Stromal cell of bone marrow (primary cell): ENCODE measurements around the gene RIN2.
A peak's percentile ranks its signal among the peaks of the same experiment; 100 is the strongest.

Experiments
- DNase-seq: peaks from one replicate; pipeline ENCODE4 v3.0.0-alpha.2; 2012; ENCODE audit warnings: low read depth

Gene RIN2, protein sequence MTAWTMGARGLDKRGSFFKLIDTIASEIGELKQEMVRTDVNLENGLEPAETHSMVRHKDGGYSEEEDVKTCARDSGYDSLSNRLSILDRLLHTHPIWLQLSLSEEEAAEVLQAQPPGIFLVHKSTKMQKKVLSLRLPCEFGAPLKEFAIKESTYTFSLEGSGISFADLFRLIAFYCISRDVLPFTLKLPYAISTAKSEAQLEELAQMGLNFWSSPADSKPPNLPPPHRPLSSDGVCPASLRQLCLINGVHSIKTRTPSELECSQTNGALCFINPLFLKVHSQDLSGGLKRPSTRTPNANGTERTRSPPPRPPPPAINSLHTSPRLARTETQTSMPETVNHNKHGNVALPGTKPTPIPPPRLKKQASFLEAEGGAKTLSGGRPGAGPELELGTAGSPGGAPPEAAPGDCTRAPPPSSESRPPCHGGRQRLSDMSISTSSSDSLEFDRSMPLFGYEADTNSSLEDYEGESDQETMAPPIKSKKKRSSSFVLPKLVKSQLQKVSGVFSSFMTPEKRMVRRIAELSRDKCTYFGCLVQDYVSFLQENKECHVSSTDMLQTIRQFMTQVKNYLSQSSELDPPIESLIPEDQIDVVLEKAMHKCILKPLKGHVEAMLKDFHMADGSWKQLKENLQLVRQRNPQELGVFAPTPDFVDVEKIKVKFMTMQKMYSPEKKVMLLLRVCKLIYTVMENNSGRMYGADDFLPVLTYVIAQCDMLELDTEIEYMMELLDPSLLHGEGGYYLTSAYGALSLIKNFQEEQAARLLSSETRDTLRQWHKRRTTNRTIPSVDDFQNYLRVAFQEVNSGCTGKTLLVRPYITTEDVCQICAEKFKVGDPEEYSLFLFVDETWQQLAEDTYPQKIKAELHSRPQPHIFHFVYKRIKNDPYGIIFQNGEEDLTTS

DNA sequence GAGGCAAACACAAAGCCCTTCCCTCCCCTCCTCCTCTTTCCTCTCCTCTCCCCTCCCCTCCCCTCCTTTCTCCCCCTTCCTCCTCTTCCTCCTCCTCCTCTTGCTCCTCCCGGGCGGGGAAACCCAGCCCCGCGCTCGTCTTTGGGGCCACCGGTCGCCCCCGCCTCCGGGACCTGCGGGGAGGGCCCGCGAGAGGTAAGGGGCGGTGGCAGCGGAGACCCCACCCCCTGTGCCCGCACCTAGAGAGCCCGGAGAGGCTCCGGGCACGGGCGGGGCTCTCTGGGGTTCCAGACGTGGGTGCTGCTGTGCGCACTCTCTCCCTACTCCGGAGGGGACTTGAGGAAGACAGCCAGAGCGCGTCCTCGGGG lies at the start of gene RIN2:
Gene RIN2, plus strand, starts transcription at position 126 of the 368 bp plus-strand sequence. CDS start 131,344 bp downstream, outside the sequence.
- DNase-seq: no peak

DNA sequence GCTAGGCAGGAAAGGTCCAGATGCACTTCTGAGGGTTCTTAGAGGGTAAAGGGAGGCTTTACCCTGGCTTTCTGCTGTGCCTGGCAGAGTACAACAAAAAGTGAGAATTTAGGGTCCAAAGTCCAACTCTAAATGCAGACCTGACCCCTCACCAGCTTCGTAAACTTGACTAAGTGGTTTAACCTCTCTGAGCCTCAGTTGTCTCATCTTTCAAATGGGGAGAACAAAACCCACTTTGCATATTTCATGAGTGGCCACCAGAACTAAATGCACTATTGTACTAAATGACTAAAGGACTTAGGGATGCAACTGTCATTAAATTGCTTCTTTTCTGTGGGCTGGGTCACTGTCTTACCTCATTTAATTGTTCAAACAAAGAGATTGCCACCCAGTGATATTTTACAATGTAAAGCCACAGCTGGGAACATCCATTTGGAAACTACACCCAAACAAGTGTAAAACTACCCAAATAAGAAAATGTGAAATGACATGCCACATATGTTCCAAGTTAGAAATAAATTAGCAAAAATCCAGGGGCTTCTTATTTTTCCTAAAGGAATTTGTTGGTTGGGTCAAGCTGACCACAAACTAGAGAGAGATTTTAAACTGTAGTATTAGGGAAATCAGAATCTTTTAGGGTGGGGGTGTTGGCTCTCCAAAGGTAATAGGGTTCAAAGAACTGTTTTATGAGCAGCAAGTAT lies 48.3 kb upstream of the RIN2 start:
- no peak for DNase-seq

DNA sequence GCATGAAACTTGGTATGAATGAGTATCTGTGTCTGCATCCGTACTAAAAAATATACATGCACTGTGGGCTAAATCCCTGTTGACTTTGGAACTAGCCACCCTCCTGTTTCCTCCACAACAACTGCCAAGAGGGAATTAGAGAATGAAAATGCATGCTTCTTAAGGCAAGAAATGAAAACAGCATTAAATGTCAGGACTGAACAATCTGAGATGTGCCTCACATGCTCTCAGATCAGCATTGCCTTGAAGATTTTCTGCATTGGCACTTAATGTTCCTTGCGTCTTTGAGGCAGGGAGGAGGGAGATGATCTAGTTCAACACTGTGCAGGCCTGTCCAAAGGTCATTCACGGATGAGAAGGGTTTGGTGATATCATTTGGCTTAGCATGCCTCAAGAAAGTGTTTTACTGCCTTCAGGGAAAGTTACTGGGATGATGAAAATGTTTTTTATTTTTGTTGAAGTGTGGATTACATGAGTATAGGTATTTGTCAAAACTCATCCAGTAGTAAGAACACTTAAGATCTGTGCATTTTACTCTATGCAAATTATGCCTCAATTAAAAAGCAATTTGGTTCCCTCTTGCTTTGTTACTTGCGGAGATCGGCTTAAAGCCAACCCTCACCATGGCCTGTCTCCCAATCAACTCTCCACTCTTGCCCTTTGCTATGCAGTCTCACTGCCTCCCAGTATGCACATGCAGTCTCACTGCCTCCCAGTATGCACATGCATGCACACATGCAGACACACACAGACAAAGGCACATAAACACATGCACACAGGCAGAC lies 47.5 kb upstream of the RIN2 start:
- DNase-seq: peak; percentile 43

DNA sequence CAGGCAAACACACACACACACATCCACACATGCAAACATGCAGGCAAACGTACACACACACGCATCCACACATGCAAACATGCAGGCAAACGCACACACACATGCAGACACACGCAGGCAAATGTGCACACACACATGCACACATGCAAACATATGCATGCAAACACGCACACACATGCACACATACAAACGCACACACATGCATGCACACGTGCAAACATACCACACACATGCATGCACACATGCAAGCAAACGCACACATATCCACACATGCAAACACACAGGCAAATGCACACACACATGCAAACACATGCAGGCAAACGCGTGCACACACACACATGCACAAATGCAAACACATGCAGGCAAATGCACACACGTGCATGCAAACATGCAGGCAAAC lies 46.9 kb upstream of the RIN2 start:
- no peak for DNase-seq

DNA sequence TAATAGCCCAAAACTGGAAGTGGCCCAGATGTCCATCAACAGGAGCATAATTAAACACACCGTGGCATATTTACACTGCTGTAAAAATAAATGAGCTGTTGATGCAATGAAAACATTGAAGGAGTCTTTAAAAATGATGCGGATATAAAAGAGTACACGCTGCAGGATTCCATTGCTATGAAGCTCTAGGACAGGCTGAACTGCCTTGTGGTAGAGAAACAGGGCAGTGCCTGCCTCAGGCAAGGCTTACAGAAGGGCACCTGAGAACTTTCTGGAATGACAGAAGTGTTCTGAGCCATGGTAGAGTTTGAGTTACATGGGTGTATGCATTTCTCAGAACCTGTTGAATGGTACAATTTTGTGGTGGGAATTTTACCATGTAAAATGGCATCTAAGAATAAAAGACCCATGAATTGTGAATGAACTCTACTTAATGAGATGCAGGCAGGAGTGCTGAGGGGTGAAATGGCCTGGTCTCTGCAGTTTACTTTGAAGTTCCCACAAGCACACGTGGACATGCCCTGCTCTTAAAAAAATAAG lies 45.3 kb upstream of the RIN2 start:
- DNase-seq: no peak

DNA sequence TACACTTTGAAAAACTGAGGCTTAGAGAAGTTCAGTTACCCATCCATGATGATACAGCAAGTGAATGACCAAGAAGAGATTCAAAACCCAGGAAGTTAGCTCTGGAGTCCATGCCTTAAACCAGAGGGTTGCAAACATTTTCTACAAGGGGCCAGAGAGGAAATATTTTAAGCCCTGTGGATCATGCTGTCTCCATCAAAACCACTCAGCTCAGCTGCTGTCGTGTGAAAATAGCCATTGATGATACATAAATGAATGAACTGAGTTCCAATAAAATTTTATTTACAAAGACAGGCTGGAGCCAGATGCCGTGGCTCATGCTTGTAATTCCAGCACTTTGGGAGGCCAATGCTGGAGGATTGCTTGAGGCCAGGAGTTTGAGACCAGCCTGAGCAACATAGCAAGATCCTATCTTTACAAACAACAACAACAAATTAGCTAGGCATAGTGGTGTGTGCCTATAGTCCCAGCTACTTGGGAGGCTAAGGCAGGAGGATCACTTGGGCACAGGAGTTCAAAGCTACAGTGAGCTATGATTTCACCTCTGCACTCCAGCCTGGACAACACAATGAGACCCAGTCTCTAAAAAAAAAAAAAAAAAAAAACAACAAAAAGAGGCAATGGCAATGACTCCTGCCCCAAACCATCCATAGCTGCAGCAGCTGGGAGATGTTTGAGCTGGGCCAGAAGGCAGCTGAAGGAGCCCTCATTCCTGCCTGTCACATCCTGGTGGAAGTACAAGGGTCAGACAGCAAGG lies 44.1 kb upstream of the RIN2 start:
- DNase-seq: no peak

DNA sequence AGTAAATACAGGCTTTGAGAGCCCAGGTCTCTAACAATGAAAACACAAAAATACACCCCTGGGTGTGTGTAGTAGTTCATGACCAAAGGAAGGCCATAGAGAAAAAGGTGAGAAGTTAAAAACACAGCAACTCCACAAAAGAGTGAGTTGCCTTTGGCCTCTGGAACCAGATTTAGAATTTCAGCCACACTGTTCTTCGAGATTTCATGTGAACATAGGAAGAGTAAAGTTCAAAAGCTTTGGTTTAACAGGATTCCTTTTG lies 43.5 kb upstream of the RIN2 start:
- no peak for DNase-seq

DNA sequence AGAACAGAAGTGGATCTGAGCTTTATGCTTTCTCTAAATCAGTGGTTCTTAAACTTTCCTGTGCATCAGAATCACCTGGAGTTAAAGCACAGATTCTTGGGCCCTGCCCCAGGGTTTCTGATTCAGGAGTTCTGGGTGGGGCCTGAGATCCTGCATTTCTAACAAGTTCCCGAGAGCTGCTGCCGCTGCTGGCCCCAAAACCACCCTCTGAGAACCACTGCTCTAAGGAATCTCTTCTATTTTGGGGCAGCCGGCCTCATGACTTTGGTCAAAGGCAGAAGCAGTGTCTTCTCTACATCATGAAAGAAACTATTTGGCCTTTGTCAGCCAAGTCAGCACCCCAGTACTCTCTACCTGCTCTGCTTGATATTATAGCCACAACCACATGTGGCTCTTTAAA lies 42.1 kb upstream of the RIN2 start:
- DNase-seq: no peak

DNA sequence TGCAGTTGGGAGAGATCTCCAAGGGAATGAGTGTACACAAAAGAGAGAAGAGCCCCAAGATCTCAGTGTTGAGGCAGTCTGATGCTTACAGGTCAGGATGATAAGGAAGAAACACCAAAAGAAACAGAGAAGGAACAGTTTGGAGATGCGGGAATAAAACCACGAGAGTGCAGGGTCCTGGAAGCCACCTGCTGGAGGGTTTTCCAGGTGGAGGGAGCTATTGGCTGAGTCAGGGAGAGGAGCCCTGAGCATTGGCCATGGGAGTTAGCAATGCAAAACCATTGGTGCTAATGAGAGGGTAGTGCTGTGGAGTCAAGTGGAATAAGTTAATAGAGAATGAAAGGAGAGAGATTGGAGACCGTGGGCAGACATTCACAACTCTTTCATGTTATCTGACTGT lies 39.2 kb upstream of the RIN2 start:
- no peak for DNase-seq

DNA sequence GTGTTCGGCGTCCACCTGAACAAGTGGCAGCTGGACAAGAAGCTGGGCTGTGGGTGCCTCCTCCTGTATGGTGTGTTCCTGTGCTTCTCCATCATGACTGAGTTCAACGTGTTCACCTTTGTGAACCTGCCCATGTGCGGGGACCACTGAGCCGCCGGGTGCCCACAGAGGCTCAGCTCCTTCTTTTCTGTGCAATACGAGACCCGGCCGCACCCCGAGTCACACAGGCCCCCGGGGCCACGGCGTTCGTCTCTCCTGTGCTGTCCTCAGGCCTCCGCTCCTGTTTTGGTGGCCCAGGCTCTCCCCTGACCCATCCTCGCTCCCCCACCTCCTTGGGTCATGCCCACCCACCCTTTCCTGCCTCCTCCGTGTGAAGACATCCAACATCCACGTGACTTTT lies 37.1 kb upstream of the RIN2 start:
- DNase-seq: no peak

DNA sequence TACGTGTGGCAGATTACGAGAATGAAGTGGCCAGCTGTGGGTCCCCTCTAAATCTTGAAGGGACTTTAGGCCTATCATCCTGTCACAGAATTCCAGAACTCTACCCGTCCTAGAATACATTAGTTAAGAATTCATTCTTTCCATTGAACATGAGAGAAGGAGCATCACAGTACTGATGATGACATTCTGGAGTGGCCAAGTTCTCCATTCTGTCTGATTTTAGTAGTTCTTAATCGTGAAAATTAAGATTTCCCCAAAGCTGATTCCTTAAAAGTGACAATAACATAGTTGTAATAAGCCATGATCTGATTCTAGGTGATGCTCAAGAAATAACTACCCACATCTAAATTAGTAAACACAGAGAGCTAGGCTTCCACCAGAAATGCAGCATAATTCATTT lies 35.0 kb upstream of the RIN2 start:
- no peak for DNase-seq

DNA sequence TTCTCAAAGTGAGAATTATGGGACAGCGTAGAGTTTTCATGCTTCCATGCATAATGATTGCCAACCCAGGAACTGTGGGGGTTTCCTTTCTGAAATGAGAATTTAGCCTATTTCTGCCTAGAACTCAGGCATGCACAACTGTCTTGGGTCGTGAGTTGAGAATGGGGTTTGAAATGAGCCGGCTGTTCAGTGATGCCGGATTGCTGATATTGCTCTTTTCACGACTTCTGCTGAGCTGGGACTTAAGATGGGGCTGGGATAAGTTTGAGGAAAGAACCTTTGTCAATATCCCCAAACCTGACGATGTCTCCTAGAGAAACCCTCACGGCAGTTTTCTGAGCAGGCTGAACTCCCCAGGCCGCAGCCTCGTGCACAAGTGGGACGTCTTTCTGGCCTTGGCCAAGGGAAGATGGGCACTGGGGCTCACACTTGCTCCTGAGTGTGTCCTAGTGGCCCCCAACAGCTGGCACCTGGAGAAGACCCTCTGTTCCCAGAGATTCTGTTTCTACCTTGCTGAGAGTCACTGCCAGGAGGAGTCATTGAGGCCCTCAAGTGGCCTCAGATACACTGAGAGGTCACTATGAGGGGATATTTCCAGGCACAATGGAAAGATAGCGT lies 34.1 kb upstream of the RIN2 start:
- DNase-seq: no peak

DNA sequence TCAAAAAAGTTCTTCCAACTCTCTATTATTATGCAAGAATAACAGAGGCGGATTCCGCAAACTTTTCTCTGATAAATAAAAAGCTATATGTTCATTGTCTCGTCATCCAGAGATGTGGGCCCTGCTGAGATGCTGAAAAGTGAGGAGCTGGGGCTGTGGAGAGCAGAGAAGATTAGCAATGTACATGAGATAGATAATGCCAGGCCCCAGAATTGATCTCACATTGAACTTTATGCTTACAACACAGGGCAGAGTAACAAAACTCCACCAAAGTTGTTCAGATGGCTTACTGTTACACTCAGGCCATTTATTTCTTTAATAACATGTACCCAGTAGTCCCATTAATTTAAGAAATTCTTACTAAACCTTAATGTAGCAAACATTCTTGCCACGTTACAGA lies 32.7 kb upstream of the RIN2 start:
- no peak for DNase-seq

DNA sequence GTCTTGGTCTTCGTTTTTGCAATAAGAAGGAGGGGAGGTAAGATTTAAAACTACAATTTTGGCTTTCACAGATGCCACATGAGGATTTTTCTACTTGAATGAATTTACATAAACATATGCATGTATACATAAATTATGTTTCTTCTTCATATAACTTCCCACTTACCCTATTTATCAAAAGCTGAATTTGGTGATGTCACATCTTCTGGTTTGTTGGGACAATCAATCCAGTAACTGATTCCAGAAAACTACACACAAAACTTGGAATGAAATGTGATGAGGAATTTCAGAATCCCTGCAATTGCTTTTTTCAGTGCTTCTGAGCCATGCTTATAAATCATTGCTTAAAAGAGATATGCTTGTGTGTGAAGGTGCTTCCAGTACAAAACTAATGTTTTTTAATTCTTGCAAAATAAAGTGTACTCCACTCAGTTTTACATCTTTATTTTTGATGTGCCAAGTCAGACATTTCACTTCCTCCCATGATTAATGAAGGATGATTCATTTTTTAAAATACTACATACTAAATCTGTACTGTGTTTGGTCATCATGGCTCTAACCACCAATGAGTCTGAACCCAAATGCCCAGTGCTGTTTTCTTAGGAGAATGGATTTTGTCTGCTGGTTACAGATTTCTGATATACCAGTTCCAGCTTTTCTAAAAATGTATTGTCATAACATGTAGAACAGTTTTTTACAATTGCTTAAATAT lies 32.1 kb upstream of the RIN2 start:
- DNase-seq: peak; percentile 56

DNA sequence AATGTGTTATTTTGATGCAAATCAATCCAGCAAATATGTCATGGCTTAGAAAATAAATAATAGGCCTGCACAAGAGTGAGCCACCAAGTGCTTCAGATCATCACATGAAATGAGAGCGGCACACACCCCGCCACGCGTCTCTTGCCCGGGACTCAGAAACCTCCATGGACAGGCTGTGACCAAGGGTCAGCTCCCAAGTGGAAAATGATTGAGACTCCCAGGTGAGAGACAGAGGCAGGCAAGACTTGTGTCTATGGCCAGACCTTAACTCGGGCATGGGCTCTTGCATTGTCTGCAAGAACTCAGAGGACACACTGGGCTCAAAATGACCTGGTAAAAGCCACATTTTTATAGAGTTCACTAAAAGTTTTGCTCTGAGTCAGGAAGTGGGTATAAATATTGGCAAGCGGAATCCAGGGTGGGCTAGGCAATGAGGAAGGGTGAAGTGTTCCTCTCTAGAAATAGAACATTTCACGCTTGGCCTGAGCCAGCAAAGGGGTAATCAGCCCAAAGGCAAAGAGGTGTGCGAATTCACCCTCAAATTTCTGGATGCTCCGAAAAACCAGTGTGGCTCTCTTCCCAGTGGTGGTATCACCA lies 30.7 kb upstream of the RIN2 start:
- no peak for DNase-seq

DNA sequence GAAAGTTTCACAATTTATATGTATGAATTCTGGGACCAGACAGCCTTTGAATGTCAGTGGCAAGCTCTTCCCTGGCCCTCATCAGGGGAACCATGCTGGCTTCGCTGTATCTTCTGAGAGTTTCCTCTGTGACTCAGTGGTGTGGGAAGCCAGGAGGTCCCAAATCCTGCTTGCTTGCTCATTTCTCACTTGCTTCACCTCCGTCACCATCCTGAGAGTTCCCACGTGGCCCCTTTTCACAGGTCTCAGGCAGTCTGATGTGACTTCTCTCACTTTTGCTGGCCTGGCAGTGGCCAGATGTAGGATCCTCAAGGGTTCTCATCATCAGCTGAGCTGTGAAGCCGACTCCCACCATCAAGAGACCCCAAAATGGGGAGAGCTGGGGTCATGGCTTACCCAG lies 28.4 kb upstream of the RIN2 start:
- DNase-seq: no peak

DNA sequence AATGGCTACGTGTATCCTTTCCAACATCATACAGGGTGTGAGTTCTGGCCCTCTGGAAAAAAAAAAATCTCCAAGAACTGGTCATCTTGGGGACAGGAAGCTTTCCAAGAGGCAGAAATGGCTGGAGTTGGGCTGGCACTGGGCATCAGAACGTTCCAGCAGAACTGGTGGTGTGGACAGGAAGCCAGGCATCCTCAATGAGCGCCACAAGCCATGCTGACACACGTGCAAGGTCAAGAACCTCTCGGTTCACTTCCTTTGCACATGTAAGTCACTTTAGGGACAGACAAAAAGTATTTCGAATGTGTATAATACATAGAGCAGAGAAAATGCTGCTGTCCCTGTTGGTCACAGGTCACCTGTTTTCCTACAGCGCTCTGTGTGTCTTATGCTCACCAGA lies 27.4 kb upstream of the RIN2 start:
- no peak for DNase-seq

DNA sequence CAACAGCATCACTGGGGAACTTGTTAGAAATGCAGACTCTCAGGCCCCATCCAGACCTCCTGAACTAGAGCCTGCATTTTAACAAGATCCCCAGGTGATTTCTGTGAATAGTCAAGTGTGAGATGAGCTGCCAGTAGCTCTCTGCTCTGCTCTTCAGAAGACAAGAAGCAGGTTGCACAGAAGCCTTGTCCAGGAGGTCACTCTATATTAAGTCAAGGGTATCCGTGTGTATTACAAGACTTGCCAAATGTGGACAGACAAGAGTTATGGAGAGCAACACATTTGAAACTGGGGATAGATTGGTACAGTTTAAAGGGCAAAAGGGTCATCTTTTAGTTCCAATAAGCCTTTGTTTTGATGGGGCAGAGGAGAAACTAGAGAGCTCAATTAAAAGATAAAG lies 23.2 kb upstream of the RIN2 start:
- DNase-seq: no peak

DNA sequence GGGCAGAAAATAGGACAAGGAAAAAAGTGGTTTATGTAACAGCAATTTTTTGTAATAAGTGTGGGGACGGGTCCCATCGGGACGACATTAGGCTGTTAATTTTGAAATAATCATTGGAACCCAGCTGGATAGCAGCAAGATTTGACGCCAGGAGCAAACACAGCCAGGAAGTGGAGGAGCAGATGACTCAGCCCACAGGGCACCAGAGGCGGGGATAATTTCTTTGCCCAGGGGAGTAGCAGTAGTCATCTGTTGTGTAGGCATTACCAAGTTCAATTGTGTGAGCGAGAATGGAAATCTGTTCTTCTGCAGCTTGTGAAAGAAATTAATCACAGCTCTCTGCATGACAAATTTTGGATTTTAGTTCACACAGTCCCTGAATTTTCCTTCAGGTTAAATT lies 22.6 kb upstream of the RIN2 start:
- DNase-seq: peak; percentile 93

DNA sequence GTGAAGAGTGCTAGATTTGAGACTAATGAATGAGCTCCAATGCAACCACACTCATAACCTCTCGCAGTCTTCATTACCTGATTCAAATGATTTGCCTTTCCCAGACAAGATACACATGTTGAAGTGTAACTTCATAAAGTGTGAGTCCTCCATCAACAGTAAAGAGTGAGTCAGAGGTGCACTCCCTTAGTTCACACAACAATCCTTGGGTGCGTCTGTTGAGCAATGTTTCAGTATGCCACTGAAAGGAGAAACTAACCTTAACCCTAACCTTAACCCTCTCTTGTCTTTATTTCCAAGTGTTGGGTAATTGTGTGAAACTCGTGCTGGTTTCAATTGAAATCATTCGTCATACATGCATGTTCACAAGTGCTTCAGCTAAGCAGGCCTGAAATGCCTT lies 21.0 kb upstream of the RIN2 start:
- DNase-seq: peak; percentile 66
